B cell (primary cell): ENCODE data around the gene RD3L. TPM values are rescaled to one million over a fixed set of nuclear protein-coding genes. Genes with fewer than 3 reads are reported as not detected.
"Not testable (repeated sequence)": the region's sequence is repeated elsewhere in the genome, so short reads cannot be mapped to it uniquely, and the experiment has no call there.

ENCODE experiments used
- ATAC-seq: fragments of 200-7000 bp; cut with Tn5 transposase; one replicate; pipeline ENCODE4 v1.10.0; 2021; ENCODE audit warnings: low read depth, mild to moderate bottlenecking, moderate number of reproducible peaks, moderate library complexity
- CTCF ChIA-PET: fragments of 350-600 bp; sonication (Branson Sonifier 250); formaldehyde crosslinking; loops from one replicate; lab custom pipeline; 2021; ENCODE audit warnings: antibody characterized with exemption, inconsistent platforms; lab: Charles Lee
- POLR2A ChIA-PET: fragments of 350-600 bp; sonication (Branson Sonifier 250); formaldehyde crosslinking; loops from one replicate; lab custom pipeline; 2021; ENCODE audit warnings: antibody characterized with exemption; lab: Charles Lee
- DNase-seq: peaks from one replicate; pipeline ENCODE4 v3.0.0; 2013
- H2AFZ ChIP-seq: 2 replicates; pipeline ENCODE4 v1.6.1; 2012; ENCODE audit warnings: mild to moderate bottlenecking, low read depth, low read length; ENCODE audit not compliant: insufficient read depth, poor library complexity, severe bottlenecking
- H3K27ac ChIP-seq, 2 donors: 1 replicate in 1 of 2; 2 replicates in 1 of 2; pipeline ENCODE4 v1.5.1; 2012 to 2013; ENCODE audit warnings: low read length in 2 of 2, mild to moderate bottlenecking in 2 of 2, moderate library complexity in 1 of 2
- H3K27me3 ChIP-seq, 4 experiments: fragments of 200-600 bp in 1 of 4; sonication (generic) in 1 of 4; replicated peaks in 1 of 4; 1 replicate in 2 of 4; 2 replicates in 2 of 4; pipeline versions ENCODE4 v1.6.1 to v1.7.0; 2013 to 2016; ENCODE audit warnings: low read length in 3 of 4, mild to moderate bottlenecking in 2 of 4, mixed read lengths in 1 of 4, moderate library complexity in 1 of 4; ENCODE audit not compliant: insufficient read depth in 4 of 4, control insufficient read depth in 3 of 4; ENCODE audit errors: control extremely low read depth in 1 of 4
- H3K36me3 ChIP-seq, 2 experiments: replicated peaks in 1 of 2; 1 replicate in 1 of 2; 2 replicates in 1 of 2; pipeline versions ENCODE4 v1.6.1 to v1.7.1; 2013; ENCODE audit warnings: low read length in 1 of 2; ENCODE audit not compliant: insufficient read depth in 2 of 2, control insufficient read depth in 1 of 2; ENCODE audit errors: control extremely low read depth in 1 of 2, extremely low read depth in 1 of 2
- H3K4me1 ChIP-seq, 2 donors: fragments of 200-600 bp in 1 of 2; sonication (generic) in 1 of 2; 1 replicate in 1 of 2; 2 replicates in 1 of 2; pipeline versions ENCODE4 v1.5.1 to v1.6.1; 2013 to 2017; ENCODE audit warnings: low read length in 2 of 2; ENCODE audit not compliant: control insufficient read depth in 2 of 2, insufficient read depth in 2 of 2
- H3K4me2 ChIP-seq: replicated peaks from 2 replicates; pipeline ENCODE3; 2012; ENCODE audit warnings: mild to moderate bottlenecking, low read depth, low read length; ENCODE audit not compliant: poor library complexity, severe bottlenecking
- H3K4me3 ChIP-seq, 5 experiments: fragments of 200-600 bp in 1 of 5; sonication (generic) in 1 of 5; 1 replicate in 3 of 5; 2 replicates in 2 of 5; pipeline versions ENCODE4 v1.5.1 to v1.7.0; 2011 to 2016; ENCODE audit warnings: low read length in 4 of 5, mild to moderate bottlenecking in 4 of 5, low read depth in 2 of 5, control low read depth in 1 of 5, moderate library complexity in 1 of 5; ENCODE audit not compliant: insufficient read depth in 1 of 5; ENCODE audit errors: control extremely low read depth in 1 of 5, extremely low read depth in 1 of 5
- H3K79me2 ChIP-seq: fragments of 200-600 bp; sonication (generic); one replicate; pipeline ENCODE4 v1.6.0; 2016; ENCODE audit warnings: low read length; ENCODE audit not compliant: control insufficient read depth, insufficient read depth
- H3K9ac ChIP-seq: fragments of 200-600 bp; sonication (generic); 2 replicates; pipeline ENCODE4 v1.6.1; 2017; ENCODE audit warnings: mild to moderate bottlenecking, low read length, moderate library complexity
- H3K9me3 ChIP-seq, 3 donors: one replicate each; pipeline versions ENCODE4 v1.6.1 to v1.7.1; 2013; ENCODE audit warnings: low read length in 2 of 3; ENCODE audit not compliant: control insufficient read depth in 2 of 3, insufficient read depth in 1 of 3; ENCODE audit errors: control extremely low read depth in 1 of 3
- H4K20me1 ChIP-seq: 2 replicates; pipeline ENCODE4 v1.6.0; 2012; ENCODE audit warnings: mild to moderate bottlenecking, low read length; ENCODE audit not compliant: insufficient read depth, control insufficient read depth, poor library complexity, severe bottlenecking
- H3K27ac Mint-ChIP-seq: one replicate; pipeline ENCODE4 v1.8.0; 2021; ENCODE audit warnings: mixed read lengths
- H3K27me3 Mint-ChIP-seq: one replicate; pipeline ENCODE4 v1.8.0; 2021; ENCODE audit warnings: mixed read lengths
- H3K4me1 Mint-ChIP-seq: one replicate; pipeline ENCODE4 v1.8.0; 2021; ENCODE audit warnings: mixed read lengths
- H3K4me3 Mint-ChIP-seq: one replicate; pipeline ENCODE4 v1.8.0; 2021; ENCODE audit warnings: mixed read lengths
- H3K9me3 Mint-ChIP-seq: one replicate; pipeline ENCODE4 v1.8.0; 2022; ENCODE audit warnings: mixed read lengths; ENCODE audit not compliant: insufficient read depth
- EZH2 ChIP-seq: IDR thresholded peaks from 2 replicates; pipeline ENCODE4 v1.6.1; 2012; ENCODE audit warnings: borderline replicate concordance, low read depth, mild to moderate bottlenecking, moderate library complexity, low read length; ENCODE audit not compliant: insufficient read depth, poor library complexity, severe bottlenecking
- WGBS: methylation state at CpG from one replicate; pipeline ENCODE4 v1.1.5; 2013; ENCODE audit warnings: missing lambda C conversion rate; ENCODE audit not compliant: insufficient coverage; 5-methylcytosine and 5-hydroxymethylcytosine counted together
- intact Hi-C: fragments of 100-400 bp; cut with micrococcal nuclease; formaldehyde crosslinking; loops from one replicate; pipeline ENCODE4 v1.10.0; 2022
- polyA plus RNA-seq: library from polyadenylated mRNA; depleted of rRNA; stranded (reverse); fragments of >200 nt; gene quantifications from 2 replicates; pipeline ENCODE4 v1.2.3, GENCODE V29; 2012
- total RNA-seq, 2 donors: library from RNA; stranded (reverse); fragments of 120-200 nt in 1 of 2; gene quantifications; 1 replicate in 1 of 2; 2 replicates in 1 of 2; pipeline versions ENCODE4 v1.2.3 to v1.2.4, GENCODE V29; 2013 to 2022
- TF ChIP-seq, protein P1 (sequence below): fragments of 200-600 bp; IDR thresholded peaks from one replicate; pipeline ENCODE4 v1.8.0; 2022; ENCODE audit warnings: antibody characterized with exemption, mild to moderate bottlenecking

Gene RD3L
- total and polyA plus RNA-seq, 2 donors (not counting 1 experiment from before 2014, with no cell fraction given) = not detected

DNA sequence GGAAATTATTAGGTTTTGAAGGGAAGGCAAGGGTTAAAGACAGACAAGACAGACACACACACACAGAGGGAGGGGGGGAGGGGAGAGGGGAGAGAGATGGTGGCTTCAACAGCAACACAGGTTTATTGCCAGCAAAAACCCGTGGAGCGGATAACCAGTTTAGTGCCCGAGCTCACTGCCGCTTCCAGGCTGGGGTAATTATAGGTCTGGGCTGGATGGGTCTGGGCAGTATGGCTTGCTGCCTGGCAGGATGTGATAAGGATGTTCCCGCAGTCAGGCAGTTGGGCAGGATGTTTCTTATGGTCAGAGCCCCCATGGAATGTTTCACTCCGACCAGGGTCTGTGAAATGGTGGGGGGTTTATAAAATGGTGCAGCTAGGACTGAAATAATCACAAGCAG is 18.5 kb downstream of the RD3L start:
- peaks cover 25% of the 10 kb centered on the region for H3K79me2 ChIP-seq
- H3K27ac Mint-ChIP-seq = no peak overlapping the region
- H3K27me3 ChIP-seq = peaks cover 0 to 5% (median 1%) of the 10 kb centered on the region in 4 experiments
- H3K4me3 Mint-ChIP-seq = no peak overlapping the region
- H3K9ac ChIP-seq = no peak overlapping the region
- H3K27me3 Mint-ChIP-seq = no peaks in the 10 kb centered on the region
- no peak overlapping the region for H3K27ac ChIP-seq
- H3K4me1 ChIP-seq = peaks cover 6 to 12% of the 10 kb centered on the region in 2 donors
- DNase-seq (no peak), ATAC-seq (no peak)
- no peak for TF ChIP-seq EZH2
- TF ChIP-seq, protein P1, sequence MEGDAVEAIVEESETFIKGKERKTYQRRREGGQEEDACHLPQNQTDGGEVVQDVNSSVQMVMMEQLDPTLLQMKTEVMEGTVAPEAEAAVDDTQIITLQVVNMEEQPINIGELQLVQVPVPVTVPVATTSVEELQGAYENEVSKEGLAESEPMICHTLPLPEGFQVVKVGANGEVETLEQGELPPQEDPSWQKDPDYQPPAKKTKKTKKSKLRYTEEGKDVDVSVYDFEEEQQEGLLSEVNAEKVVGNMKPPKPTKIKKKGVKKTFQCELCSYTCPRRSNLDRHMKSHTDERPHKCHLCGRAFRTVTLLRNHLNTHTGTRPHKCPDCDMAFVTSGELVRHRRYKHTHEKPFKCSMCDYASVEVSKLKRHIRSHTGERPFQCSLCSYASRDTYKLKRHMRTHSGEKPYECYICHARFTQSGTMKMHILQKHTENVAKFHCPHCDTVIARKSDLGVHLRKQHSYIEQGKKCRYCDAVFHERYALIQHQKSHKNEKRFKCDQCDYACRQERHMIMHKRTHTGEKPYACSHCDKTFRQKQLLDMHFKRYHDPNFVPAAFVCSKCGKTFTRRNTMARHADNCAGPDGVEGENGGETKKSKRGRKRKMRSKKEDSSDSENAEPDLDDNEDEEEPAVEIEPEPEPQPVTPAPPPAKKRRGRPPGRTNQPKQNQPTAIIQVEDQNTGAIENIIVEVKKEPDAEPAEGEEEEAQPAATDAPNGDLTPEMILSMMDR = no peak
- no peaks in the 10 kb centered on the region for H3K9me3 Mint-ChIP-seq
- H2AFZ ChIP-seq = no peak overlapping the region
- H3K9me3 ChIP-seq = peaks cover 0 to 6% (median 0%) of the 10 kb centered on the region in 3 donors
- H3K36me3 ChIP-seq = no peaks in the 10 kb centered on the region
- ChIA-PET CTCF (no interaction called here), POLR2A (no interaction called here)
- intact Hi-C loops = loop anchor here (5.0 kb wide), 1 partner anchor 592 kb away; the partner anchor contains the start of gene EIF5
- peaks cover 23% of the 10 kb centered on the region for H4K20me1 ChIP-seq
- H3K4me1 Mint-ChIP-seq = peaks cover 12% of the 10 kb centered on the region
- WGBS = 20% methylated on average over 5 of the region's 6 CpGs
- H3K4me2 ChIP-seq = no peak overlapping the region
- H3K4me3 ChIP-seq = no peak overlapping the region

DNA sequence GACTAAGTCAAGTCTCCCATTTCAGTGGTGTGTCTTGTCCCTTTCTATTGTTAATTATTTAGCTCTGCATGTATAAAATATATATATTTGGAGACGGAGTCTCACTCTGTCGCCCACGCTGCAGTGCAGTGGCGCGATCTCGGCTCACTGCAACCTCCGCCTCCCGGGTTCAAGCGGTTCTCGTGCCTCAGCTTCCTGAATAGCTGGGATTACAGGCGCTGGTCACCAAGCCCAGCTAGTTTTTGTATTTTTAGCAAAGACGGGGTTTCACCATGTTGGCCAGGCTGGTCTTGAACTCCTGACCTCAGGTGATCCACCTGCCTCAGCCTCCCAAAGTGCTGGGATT is 20.5 kb downstream of the RD3L start:
- POLR2A ChIA-PET, H3K27ac Mint-ChIP-seq, H3K36me3 ChIP-seq, H3K27me3 Mint-ChIP-seq, H3K27me3 ChIP-seq, DNase-seq, H3K9me3 ChIP-seq, H3K27ac ChIP-seq, ATAC-seq, H3K9me3 Mint-ChIP-seq: not testable (repeated sequence)
- Mint-ChIP-seq H3K4me1 (peaks cover 13% of the 10 kb centered on the region), H3K4me3 (peak overlapping the region; percentile 90)
- CTCF ChIA-PET = interaction anchor here (0.6 to 2.9 kb wide), 6 partner anchors 12 to 113 kb away, joined by 3 to 12 read pairs (median 5); no protein-coding TSS in a partner anchor
- Histone ChIP-seq H3K79me2 (peaks cover 45% of the 10 kb centered on the region), H3K9ac (peak overlapping the region; percentile 72), H3K4me3 (peak overlapping the region in 3 of 5 experiments; percentile 62 to 92 (median 76)), H3K4me2 (peak overlapping the region; percentile 75), H4K20me1 (peaks cover 44% of the 10 kb centered on the region), H3K4me1 (peaks cover 6 to 12% of the 10 kb centered on the region in 2 donors), H2AFZ (peak overlapping the region; percentile 90)
- intact Hi-C loops = loop anchor here (1.0 to 5.0 kb wide), 5 partner anchors 50 to 590 kb away; partner anchors contain the start of genes BAG5, COA8, EIF5 and PPP1R13B
- TF ChIP-seq, protein P1 = peak; percentile 52
- WGBS = 69% methylated on average over 8 of the region's 12 CpGs
